ENCODE data around the gene BAHD1.

Gene BAHD1

GRCh38 chr15:40440743-40441564 lies at the start of gene BAHD1:
Gene BAHD1 (plus strand): TSS chr15:40440953. CDS start chr15:40458465, 17,512 bp downstream.
- 0 out of 2 replicates have a peak, but pooled peaks have one; percentile 2 for TF ChIP-seq CTCF (conservative IDR thresholded peaks at IDR 0.05; ENCODE audit: low read length)
- peak; percentile 93 for DNase-seq (ENCODE audit: low read depth)
- peak within 1 kb of the TSS; percentile 68 for H3K4me3 ChIP-seq (ENCODE audit: low read length)

GRCh38 chr15:40392986-40393948 lies 47.5 kb upstream of the BAHD1 start:
- peak; percentile 73 for DNase-seq (ENCODE audit: low read depth)
- no peak for TF ChIP-seq CTCF (conservative IDR thresholded peaks at IDR 0.05; ENCODE audit: low read length)

GRCh38 chr15:40397688-40398412 lies 42.9 kb upstream of the BAHD1 start:
- no peak for DNase-seq (ENCODE audit: low read depth)
- no peak for TF ChIP-seq CTCF (conservative IDR thresholded peaks at IDR 0.05; ENCODE audit: low read length)
- H3K4me3 ChIP-seq (ENCODE audit: low read length), result no peak overlapping the region

More at GRCh38 chr15:40392986-40393948, 47.5 kb upstream of the BAHD1 start:
- no peak overlapping the region for H3K4me3 ChIP-seq (ENCODE audit: low read length)

GRCh38 chr15:40398413-40398873 lies 42.3 kb upstream of the BAHD1 start:
- H3K4me3 ChIP-seq (ENCODE audit: low read length), result no peak overlapping the region
- no peak for DNase-seq (ENCODE audit: low read depth)
- TF ChIP-seq CTCF (conservative IDR thresholded peaks at IDR 0.05; ENCODE audit: low read length), result no peak

- no peak for TF ChIP-seq CTCF (conservative IDR thresholded peaks at IDR 0.05; ENCODE audit: low read length)
- H3K4me3 ChIP-seq (ENCODE audit: low read length), result no peak overlapping the region
- DNase-seq (ENCODE audit: low read depth), result no peak
Measured at GRCh38 chr15:40399370-40399769, 41.4 kb upstream of the BAHD1 start.

GRCh38 chr15:40405501-40406381 lies 35.0 kb upstream of the BAHD1 start, which contains the start of gene IVD:
Gene IVD (plus strand): TSS chr15:40405795. CDS start chr15:40405828, 33 bp downstream.
- DNase-seq (ENCODE audit: low read depth), result peak; percentile 96
- TF ChIP-seq CTCF (conservative IDR thresholded peaks at IDR 0.05; ENCODE audit: low read length), result no peak
- H3K4me3 ChIP-seq (ENCODE audit: low read length), result peak within 1 kb of the TSS; percentile 91

All from AG10803 (cell line).